Umbilical cord (tissue), 2 donors: ENCODE results near the gene HAX1. TPM values are rescaled to one million over a fixed set of nuclear protein-coding genes. Genes with fewer than 3 reads are reported as not detected.
A peak's percentile ranks its signal among the peaks of the same experiment; 100 is the strongest.
"Not testable (repeated sequence)": the region's sequence is repeated elsewhere in the genome, so short reads cannot be mapped to it uniquely, and the experiment has no call there.

Source experiments
- DNase-seq: peaks from one replicate; pipeline ENCODE4 v3.0.0-alpha.2; 2015; ENCODE audit warnings: low spot score
- total RNA-seq: library from RNA; depleted of rRNA; stranded (reverse); fragments of >200 nt; gene quantifications from one replicate; pipeline ENCODE4 v1.2.3, GENCODE V29; 2014; ENCODE audit warnings: low replicate concordance; ENCODE audit not compliant: insufficient read depth

The HAX1 gene
- total RNA-seq = 38.0 TPM

- DNase-seq = peak; percentile 99
Measured at GRCh38 chr1:154272217-154272998, at the start of gene HAX1. TSS of gene HAX1 (plus strand) at chr1:154272629. CDS start at chr1:154272724, 95 bp downstream.

- DNase-seq = no peak
Measured at GRCh38 chr1:154222918-154223317, 49.5 kb upstream of the HAX1 start.

- no peak for DNase-seq
Measured at GRCh38 chr1:154223621-154224020, 48.8 kb upstream of the HAX1 start.

- DNase-seq = no peak
Measured at GRCh38 chr1:154225370-154225769, 47.1 kb upstream of the HAX1 start.

GRCh38 chr1:154231112-154231511 is 41.3 kb upstream of the HAX1 start:
- not testable (repeated sequence) for DNase-seq

- not testable (repeated sequence) for DNase-seq
Measured at GRCh38 chr1:154233127-154233526, 39.3 kb upstream of the HAX1 start.

GRCh38 chr1:154236855-154237254 is 35.6 kb upstream of the HAX1 start:
- no peak for DNase-seq

- DNase-seq = no peak
Measured at GRCh38 chr1:154237435-154237834, 35.0 kb upstream of the HAX1 start.

GRCh38 chr1:154237880-154238506 is 34.4 kb upstream of the HAX1 start:
- DNase-seq = no peak

GRCh38 chr1:154239491-154239890 is 32.9 kb upstream of the HAX1 start:
- DNase-seq = no peak

GRCh38 chr1:154240294-154240833 is 32.1 kb upstream of the HAX1 start:
- DNase-seq = no peak

- no peak for DNase-seq
Measured at GRCh38 chr1:154241703-154242351, 30.6 kb upstream of the HAX1 start.

GRCh38 chr1:154253671-154254070 is 18.8 kb upstream of the HAX1 start:
- no peak for DNase-seq

GRCh38 chr1:154256686-154257085 is 15.7 kb upstream of the HAX1 start:
- DNase-seq = no peak

- DNase-seq = no peak
Measured at GRCh38 chr1:154258784-154259183, 13.6 kb upstream of the HAX1 start.

- no peak for DNase-seq
Measured at GRCh38 chr1:154260127-154260526, 12.3 kb upstream of the HAX1 start.

- DNase-seq = no peak
Measured at GRCh38 chr1:154263465-154264332, 8.7 kb upstream of the HAX1 start.

GRCh38 chr1:154264454-154264853 is 8.0 kb upstream of the HAX1 start:
- DNase-seq = no peak

- DNase-seq = no peak
Measured at GRCh38 chr1:154265586-154265985, 6.8 kb upstream of the HAX1 start.

- DNase-seq = no peak
Measured at GRCh38 chr1:154270833-154271232, 1.6 kb upstream of the HAX1 start.

- no peak for DNase-seq
Measured at GRCh38 chr1:154272999-154273563, 652 bp downstream of the HAX1 start.
